DMS53 treated with DMSO at 0.1 percent for 48 hours (cell line): ENCODE measurements around the gene CCP110.

ENCODE experiments used
- DNase-seq: peaks from one replicate; lab custom pipeline; 2025; ENCODE audit not compliant: unreplicated experiment; lab: John Stamatoyannopoulos, UW

CCP110 gene

GRCh38 chr16:19599968-19600716 lies 76.4 kb downstream of the CCP110 start:
- DNase-seq = no peak

GRCh38 chr16:19601083-19601976 lies 77.6 kb downstream of the CCP110 start:
- peak; percentile 10 for DNase-seq
